DMS114 treated with DMSO at 0.1 percent for 48 hours (cell line): ENCODE data around the gene PRRT4.

ENCODE experiments used
- DNase-seq: peaks from one replicate; lab custom pipeline; 2025; ENCODE audit not compliant: unreplicated experiment; lab: John Stamatoyannopoulos, UW

The PRRT4 gene

GRCh38 chr7:128395748-128396147, 34.3 kb upstream of the PRRT4 start:
- no peak for DNase-seq

GRCh38 chr7:128394904-128395496, 33.5 kb upstream of the PRRT4 start:
- DNase-seq = no peak

- DNase-seq = no peak
Measured at GRCh38 chr7:128393526-128394330, 32.2 kb upstream of the PRRT4 start.

- no peak for DNase-seq
Measured at GRCh38 chr7:128392446-128393327, 31.2 kb upstream of the PRRT4 start.

DNA sequence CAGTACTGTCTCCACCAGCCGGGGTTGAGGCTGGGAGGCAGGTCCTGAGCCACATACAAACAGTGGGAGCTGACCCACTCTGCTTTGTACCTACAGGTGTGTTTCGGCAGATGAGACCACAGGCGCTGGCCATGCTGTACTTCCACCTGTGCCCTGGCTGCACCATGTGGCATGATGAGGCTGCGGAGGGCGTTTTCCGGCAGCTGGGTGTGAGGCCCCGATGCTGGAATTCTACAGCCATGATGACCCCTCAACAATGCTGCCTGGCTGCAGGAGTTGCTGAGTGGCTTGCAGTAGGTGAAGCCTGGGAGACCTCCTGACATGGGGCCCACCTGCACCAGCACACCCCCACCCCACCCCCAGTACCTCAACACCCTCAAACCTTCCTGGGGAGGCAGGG, 30.3 kb upstream of the PRRT4 start:
- DNase-seq = no peak

GRCh38 chr7:128390871-128391565, 29.5 kb upstream of the PRRT4 start:
- no peak for DNase-seq

DNA sequence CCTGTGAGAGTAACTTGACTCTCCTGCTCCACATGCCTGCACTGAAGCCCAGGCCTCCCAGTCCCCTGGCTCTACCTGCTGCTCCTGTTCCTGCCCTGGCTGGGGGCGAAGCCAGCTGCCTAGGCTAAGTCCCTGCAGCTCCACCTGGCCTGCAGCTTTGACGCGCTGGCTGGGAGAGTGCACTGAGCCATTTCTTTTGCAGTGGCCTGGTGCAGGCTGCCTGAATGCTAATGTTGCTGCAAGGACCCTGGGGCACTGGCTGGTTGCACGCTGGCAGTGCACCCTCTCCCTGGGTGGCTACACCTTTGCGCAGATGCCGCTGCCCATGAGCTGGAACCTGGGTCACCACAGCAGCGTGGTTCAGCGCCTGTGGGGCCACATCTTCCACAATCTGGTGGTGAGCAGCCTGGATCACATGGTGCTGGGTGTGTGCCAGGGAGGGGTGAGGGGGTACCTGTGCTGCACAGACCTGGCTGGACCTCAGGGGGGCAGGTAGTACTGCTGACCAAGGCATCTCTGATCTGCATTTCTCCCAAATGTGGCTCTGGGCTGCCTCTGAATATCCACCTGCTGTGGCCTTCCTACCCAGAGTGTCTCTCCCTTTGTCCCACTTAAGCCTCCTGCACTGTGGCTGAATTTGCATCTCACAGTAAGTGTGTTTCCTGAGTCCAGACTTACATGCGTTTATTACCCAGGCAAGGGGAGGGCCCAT, 28.3 kb upstream of the PRRT4 start:
- no peak for DNase-seq

- DNase-seq = no peak
Measured at GRCh38 chr7:128389085-128389617, 27.7 kb upstream of the PRRT4 start.

DNA sequence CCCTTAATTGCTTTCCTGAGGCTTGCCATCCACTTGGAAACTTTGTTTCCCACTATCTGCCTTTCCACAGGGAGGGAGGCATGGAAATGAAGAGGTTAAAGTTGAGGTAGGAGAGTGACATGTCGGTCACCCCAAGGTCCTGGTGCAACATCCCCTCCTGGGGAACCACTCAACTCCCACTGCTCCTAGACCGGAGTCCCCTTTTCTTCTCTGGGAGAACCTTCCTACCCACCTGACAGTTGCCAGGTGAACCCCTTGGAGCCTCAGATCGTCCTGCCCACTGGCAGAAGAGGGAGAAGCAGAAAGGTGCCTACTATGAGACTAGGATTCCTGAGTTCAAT, 26.6 kb upstream of the PRRT4 start:
- DNase-seq = no peak

DNA sequence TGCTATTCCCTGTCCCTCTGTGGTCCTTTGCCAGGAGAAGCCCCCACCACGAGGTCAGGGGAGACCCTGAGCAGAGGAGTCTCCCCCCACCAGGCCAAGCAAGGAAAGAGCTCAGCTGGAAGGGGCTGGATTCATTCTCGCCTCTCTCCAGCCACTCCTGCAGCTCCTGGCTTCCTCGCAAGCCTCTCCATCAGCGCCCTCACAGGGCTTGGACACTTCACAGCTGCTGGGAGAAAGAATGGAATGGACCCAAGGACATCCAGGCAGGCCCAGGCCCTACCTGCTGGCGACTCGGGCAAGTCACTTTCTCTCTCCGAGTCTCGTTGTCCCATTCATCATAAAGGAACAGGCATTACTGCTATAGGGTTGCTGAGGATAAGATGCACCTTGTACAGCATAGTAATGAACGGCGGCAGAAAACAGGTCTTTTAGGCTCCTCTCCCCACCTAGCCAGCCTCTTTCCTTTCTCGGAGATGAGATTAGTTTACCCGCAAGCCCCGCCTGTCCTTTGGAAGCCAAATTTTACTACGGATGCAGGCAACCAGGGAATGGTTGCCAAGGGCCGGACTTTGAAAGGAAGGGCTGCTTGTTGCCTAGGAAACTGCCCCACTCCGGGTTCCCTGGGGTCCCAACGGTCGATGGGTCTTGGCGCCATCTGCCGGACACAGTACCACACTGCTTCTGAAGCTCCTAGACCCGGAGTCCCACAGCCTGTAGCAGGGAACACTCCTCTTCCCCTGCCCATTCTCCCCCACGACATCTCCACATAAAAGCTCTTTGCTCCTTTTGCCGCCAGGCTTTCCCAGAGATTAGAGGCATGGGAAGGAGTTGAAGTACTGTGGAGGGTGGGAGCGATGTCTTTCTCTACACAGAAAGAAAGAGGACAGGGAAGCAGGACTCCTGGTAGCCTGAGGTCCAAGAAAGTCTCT, 26.0 kb upstream of the PRRT4 start:
- peak; percentile 67 for DNase-seq

- DNase-seq = no peak
Measured at GRCh38 chr7:128385988-128386925, 24.8 kb upstream of the PRRT4 start.

DNA sequence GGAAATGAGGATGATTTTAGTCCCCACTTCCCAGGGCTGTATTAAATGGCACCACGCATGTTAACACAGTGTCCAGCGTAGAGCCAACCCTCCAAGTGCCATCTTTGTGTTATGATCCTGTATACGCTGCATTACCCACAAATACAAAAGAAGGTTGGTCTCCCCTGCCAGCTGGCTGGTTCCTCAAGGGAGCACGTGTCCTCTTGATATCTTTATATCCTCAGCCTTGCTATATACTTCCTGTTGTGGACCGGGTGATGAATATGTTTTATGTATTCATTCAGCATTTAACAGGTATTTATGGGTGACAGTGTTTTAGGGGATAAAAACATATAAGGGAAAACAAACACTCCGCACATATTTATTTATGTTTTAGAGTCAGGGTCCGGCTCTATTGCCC, 23.2 kb upstream of the PRRT4 start:
- DNase-seq = no peak

GRCh38 chr7:128383776-128384175, 22.3 kb upstream of the PRRT4 start:
- no peak for DNase-seq

DNA sequence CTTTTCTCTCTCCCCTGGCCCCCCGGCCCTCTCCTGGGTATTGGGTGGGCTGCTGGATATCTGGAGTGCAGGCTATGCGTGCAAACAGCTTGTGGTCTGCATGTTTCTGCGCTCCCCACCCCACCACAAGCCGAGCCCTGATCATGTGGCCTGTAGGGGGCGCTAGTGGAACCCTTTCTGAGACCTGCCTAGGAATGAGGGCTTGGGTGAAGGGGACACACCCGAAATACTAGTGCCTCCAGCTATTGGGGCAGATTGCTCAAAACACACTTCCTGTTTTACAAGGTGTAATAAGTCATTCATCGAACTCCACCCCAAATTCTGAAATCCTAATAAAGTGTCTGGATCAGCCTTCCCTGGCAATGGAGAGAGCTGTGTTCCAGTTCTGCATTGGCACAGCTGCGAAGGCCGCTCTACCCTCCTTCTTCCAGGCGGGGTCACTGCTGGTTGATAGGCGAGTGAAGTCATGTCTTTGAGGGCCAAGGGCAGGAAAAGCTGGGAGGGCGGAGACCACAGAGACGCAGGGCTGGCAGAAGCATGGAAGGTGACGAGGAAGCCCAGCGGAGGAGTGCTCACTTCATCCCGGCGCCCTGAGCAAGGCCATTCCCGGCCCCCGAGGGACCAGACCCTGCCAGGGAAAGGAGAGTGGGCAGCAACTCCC, 19.8 kb upstream of the PRRT4 start:
- no peak for DNase-seq

DNA sequence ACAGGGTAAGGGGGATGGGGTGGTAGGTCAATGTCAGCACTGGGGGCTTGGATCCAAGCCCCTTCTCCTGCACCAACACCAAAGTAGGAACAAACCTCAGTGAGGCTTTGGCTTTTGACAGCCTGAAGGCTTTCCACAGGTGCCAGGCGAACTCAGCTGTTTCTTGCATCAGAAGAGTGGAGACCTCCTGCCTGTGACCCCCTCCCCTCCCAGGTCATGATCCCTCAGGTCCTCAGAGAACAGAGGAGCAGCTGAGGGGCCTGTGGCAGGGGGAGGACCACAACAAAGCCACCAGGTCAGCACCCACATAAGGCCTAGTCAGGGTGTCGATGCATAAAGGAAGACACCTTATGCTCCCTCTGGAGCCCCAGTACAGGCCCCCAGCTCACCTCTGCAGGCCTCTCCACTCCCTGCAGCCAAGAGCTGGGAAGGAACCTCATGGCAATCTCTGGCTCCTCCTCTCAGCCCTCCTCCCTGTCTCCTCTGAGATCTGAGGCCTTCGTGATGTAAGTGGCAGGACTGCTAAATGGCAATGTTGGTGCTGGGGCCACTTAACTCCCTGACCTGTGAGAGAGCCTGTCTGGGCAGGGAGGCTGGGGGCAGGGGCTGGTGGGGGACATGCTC, 19.1 kb upstream of the PRRT4 start:
- DNase-seq = no peak

GRCh38 chr7:128379900-128380479, 18.5 kb upstream of the PRRT4 start:
- DNase-seq = no peak

GRCh38 chr7:128378637-128379036, 17.1 kb upstream of the PRRT4 start:
- no peak for DNase-seq
